ENCODE data around the gene RXFP2. TPM values are rescaled to one million over a fixed set of nuclear protein-coding genes. Genes with fewer than 3 reads are reported as not detected.
A peak's percentile ranks its signal among the peaks of the same experiment; 100 is the strongest.

The RXFP2 gene
- total RNA-seq, 2 donors from 2014 or later, result not detected

GRCh38 chr13:31848621-31849020, 109.3 kb downstream of the RXFP2 start:
- H3K36me3 ChIP-seq, result no peaks in the 10 kb centered on the region
- H3K4me3 ChIP-seq, result no peak overlapping the region
- H3K27me3 ChIP-seq, result no peaks in the 10 kb centered on the region
- H3K4me1 ChIP-seq, result peaks cover 0 to 38% of the 10 kb centered on the region in 2 donors
- H3K9me3 ChIP-seq, result no peaks in the 10 kb centered on the region
- TF ChIP-seq CTCF (IDR thresholded peaks at IDR 0.05), result no peak
- H3K27ac ChIP-seq, result no peak overlapping the region
- no peak for DNase-seq (ENCODE audit: low spot score)

GRCh38 chr13:31849206-31849605, 109.9 kb downstream of the RXFP2 start:
- Histone ChIP-seq H3K27ac (peak overlapping the region in 1 of 2 donors; percentile 61), H3K4me1 (peaks cover 0 to 38% of the 10 kb centered on the region in 2 donors), H3K9me3 (no peaks in the 10 kb centered on the region), H3K27me3 (no peaks in the 10 kb centered on the region), H3K36me3 (no peaks in the 10 kb centered on the region), H3K4me3 (no peak overlapping the region)
- DNase-seq (ENCODE audit: low spot score), result no peak
- no peak for TF ChIP-seq CTCF (IDR thresholded peaks at IDR 0.05)

- H3K4me1 ChIP-seq, result peaks cover 0 to 38% of the 10 kb centered on the region in 2 donors
Observed at GRCh38 chr13:31850041-31850555, 110.8 kb downstream of the RXFP2 start.

GRCh38 chr13:31851216-31851615, 111.9 kb downstream of the RXFP2 start:
- Histone ChIP-seq H3K4me1 (peaks cover 0 to 31% of the 10 kb centered on the region in 2 donors), H3K27ac (no peak overlapping the region), H3K36me3 (no peaks in the 10 kb centered on the region), H3K4me3 (no peak overlapping the region), H3K27me3 (no peaks in the 10 kb centered on the region), H3K9me3 (no peaks in the 10 kb centered on the region)
- TF ChIP-seq CTCF (IDR thresholded peaks at IDR 0.05), result no peak
- DNase-seq (ENCODE audit: low spot score), result no peak

More at GRCh38 chr13:31850041-31850555, 110.8 kb downstream of the RXFP2 start:
- TF ChIP-seq CTCF (IDR thresholded peaks at IDR 0.05), result no peak
- no peak for DNase-seq (ENCODE audit: low spot score)
- Histone ChIP-seq H3K27me3 (no peaks in the 10 kb centered on the region), H3K27ac (peak overlapping the region in 1 of 2 donors; percentile 61), H3K9me3 (no peaks in the 10 kb centered on the region), H3K4me3 (no peak overlapping the region), H3K36me3 (no peaks in the 10 kb centered on the region)
